Fibroblast of mammary gland (primary cell): ENCODE measurements around the gene C7orf33.

ENCODE experiments used
- DNase-seq: peaks from one replicate; pipeline ENCODE4 v3.0.0-alpha.2; 2010; ENCODE audit warnings: low read depth
- H3K4me3 ChIP-seq: 2 replicates; pipeline ENCODE4 v1.5.1; 2011; ENCODE audit warnings: low read depth, mild to moderate bottlenecking, low read length, moderate library complexity; ENCODE audit not compliant: control insufficient read depth
- CTCF ChIP-seq: conservative IDR thresholded peaks from 2 replicates; pipeline ENCODE4 v1.5.1; 2011; ENCODE audit warnings: low read depth, low read length, inconsistent platforms; ENCODE audit not compliant: control insufficient read depth, insufficient read depth

C7orf33 gene

GRCh38 chr7:148665221-148665620, 74.7 kb downstream of the C7orf33 start:
- TF ChIP-seq CTCF: no peak
- no peak for DNase-seq

More at GRCh38 chr7:148665221-148665620, 74.7 kb downstream of the C7orf33 start:
- H3K4me3 ChIP-seq: no peak overlapping the region
